Panc1 (cell line): ENCODE data around the gene ACOXL.

Experiments used
- POLR2AphosphoS5 ChIP-seq: IDR thresholded peaks from 2 replicates; pipeline ENCODE4 v1.6.1; 2012; ENCODE audit warnings: mild to moderate bottlenecking, low read depth, low read length, moderate library complexity
- TF ChIP-seq, protein P1 (sequence below): fragments of 450-650 bp; IDR thresholded peaks from 2 replicates; pipeline ENCODE4 v1.5.1; 2017; ENCODE audit warnings: mild to moderate bottlenecking

DNA sequence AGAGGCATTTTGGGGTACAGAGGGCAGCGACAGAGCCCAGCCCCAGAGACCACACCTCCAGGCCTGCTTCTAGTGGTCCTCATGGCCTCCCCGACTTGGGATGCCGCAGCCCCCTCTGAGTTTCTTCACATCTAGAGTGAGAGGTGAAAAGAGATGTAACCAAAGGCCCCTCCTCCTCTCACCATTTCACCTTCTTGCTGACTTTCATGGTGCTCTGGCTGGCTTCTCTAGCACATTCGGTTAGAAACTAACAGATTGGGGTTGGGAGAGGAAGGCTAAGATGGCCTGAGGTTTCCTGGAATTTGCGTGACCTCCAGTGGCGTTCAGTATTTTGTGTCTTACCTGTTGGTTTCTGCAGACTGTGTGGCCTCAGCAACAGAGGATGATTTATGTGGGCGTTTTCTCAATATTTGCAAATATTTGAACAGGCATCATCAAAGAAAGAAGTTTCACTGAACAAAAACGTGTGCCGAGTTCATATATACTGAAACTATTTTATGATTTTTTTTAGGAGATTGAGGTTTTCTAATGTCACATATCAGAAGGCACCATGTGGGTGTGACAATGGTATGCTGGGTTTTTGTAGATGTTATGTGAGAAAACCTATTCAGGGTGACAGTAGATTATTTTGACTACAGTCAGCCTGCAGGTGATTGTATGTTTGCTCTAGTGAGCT lies 318.5 kb downstream of the ACOXL start:
- TF ChIP-seq, protein P1, sequence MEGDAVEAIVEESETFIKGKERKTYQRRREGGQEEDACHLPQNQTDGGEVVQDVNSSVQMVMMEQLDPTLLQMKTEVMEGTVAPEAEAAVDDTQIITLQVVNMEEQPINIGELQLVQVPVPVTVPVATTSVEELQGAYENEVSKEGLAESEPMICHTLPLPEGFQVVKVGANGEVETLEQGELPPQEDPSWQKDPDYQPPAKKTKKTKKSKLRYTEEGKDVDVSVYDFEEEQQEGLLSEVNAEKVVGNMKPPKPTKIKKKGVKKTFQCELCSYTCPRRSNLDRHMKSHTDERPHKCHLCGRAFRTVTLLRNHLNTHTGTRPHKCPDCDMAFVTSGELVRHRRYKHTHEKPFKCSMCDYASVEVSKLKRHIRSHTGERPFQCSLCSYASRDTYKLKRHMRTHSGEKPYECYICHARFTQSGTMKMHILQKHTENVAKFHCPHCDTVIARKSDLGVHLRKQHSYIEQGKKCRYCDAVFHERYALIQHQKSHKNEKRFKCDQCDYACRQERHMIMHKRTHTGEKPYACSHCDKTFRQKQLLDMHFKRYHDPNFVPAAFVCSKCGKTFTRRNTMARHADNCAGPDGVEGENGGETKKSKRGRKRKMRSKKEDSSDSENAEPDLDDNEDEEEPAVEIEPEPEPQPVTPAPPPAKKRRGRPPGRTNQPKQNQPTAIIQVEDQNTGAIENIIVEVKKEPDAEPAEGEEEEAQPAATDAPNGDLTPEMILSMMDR = no peak
- no peak for TF ChIP-seq POLR2AphosphoS5
